Activated T-helper 9 cell treated with anti-CD3 and anti-CD28 coated beads, Interleukin-2, amount 50 U/mL, for 16 hours (primary cell): Measurements from ENCODE around the gene ITPRID2.
"Not testable (repeated sequence)": the region's sequence is repeated elsewhere in the genome, so short reads cannot be mapped to it uniquely, and the experiment has no call there.

ENCODE experiments used
- DNase-seq: peaks from one replicate; pipeline ENCODE4 v3.0.0-alpha.2; 2020; ENCODE audit warnings: low read depth

Gene ITPRID2

GRCh38 chr2:181961167-181961566, 69.6 kb downstream of the ITPRID2 start:
- DNase-seq, result not testable (repeated sequence)

- no peak for DNase-seq
Measured at GRCh38 chr2:181962142-181962541, 70.6 kb downstream of the ITPRID2 start.

- DNase-seq, result no peak
Measured at GRCh38 chr2:181970160-181970794, 78.7 kb downstream of the ITPRID2 start.

GRCh38 chr2:181971032-181971431, 79.5 kb downstream of the ITPRID2 start:
- DNase-seq, result no peak

DNA sequence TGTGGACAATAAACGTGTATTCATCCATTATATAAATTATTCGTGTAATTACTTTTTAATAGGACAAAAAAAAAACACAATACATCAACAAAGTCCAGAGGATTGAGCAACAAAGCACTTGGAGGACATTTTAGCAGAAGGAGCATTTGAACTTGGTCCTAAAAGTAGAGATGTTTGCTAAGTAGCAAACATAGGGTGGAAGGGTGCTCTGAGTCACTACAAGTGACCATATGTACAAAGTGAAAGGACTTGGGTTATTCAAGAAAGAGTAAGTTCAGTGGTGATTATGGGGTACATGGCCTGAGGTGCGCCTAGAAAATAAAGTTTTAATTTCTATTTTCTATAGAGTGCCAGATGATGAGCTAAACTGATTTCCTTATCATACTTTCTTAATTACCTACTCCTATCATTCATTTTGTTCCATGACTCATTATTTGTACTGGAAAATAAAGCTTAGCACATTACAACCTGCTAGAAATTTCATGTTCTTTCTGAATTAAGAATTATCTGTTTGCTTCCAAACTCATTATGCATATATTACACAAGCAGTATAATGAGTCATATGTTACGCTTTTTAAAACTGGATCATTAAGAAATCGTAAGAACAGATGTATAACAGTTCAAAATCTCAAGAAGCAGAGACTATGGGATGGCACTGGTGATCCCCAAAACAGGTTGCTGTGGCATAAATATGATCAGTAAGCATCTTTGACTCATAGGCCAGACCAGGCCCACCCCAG, 81.1 kb downstream of the ITPRID2 start:
- DNase-seq, result no peak

- no peak for DNase-seq
Measured at GRCh38 chr2:181973171-181973783, 81.7 kb downstream of the ITPRID2 start.

GRCh38 chr2:181977661-181978350, 86.3 kb downstream of the ITPRID2 start:
- no peak for DNase-seq

DNA sequence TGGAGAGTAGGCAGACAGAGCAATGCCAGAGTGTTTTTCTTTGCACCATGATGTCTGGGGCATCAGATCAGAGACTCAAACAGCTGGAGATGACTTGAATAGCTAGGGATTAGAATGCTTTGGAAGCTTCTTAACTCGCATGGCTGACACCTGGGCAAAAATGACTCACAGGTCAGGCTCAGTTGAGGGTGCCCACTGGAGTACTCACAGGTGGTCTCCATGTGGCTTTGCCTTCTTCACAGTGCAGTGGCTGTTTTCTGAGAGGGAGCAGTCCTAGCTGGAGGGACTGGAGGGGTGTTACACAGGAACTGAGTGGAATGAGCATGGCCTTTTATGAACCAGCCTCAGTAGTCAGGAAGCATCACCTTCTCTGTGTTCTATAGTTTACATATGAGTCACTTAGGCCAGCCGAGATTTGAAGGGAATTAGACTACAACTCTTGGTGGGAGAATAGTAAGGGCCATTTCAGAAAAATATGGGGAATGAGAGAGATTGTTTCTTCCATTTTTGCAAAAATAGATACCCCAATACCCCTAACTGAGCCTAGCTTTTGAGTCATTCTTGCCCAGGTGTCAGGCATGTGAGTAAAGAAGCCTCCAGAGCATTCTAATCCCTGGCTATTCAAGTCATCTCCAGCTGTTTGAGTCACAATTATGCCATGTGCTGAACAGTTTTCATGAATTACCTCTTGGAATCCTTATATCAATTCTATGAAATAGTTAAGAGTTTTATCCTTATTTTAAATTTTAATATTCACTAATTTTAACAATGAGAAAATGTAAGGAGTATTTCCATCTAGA, 87.0 kb downstream of the ITPRID2 start:
- no peak for DNase-seq
